GM08714 (cell line): ENCODE data around the gene MAGEB6.
"Not testable (repeated sequence)": the region's sequence is repeated elsewhere in the genome, so short reads cannot be mapped to it uniquely, and the experiment has no call there.

Experiments used
- H3K4me3 ChIP-seq: fragments of 200-500 bp; sonication (Bioruptor generic); 2 replicates; pipeline ENCODE4 v1.5.1; 2014; ENCODE audit warnings: mild to moderate bottlenecking, low read length, inconsistent platforms
- ZNF274 ChIP-seq: IDR thresholded peaks from 2 replicates; pipeline ENCODE4 v1.6.1; 2012; ENCODE audit warnings: mild to moderate bottlenecking, low read depth, low read length

The MAGEB6 gene

DNA sequence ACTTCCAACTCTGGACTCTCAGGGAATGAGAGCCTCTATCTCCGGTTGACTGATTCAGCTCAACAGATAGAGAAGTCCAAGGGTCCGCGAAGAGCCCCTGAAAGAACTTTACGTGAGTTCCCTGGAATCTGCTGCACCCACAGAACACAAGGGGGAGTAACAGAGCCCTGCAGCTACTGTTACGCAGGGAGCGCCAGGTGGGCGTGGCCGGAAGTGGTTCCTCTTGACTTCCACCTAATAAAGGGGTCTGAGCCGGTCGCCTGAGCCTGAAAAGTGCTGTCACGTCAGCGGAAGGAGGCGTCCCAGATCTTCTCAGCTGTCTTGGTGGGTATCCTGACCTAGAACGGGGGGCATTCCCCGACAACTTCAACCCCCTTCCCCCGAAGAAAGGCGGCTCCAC lies at the start of gene MAGEB6:
Gene MAGEB6, plus strand, starts transcription at position 237 of the 400 bp plus-strand sequence. CDS start 1,407 bp downstream, outside the sequence.
- no peak within 1 kb of the TSS for H3K4me3 ChIP-seq
- no peak for TF ChIP-seq ZNF274

- TF ChIP-seq ZNF274 = no peak
- no peak overlapping the region for H3K4me3 ChIP-seq
These were observed 46.2 kb upstream of the MAGEB6 start for GRCh38 chrX:26146024-26146423.

DNA sequence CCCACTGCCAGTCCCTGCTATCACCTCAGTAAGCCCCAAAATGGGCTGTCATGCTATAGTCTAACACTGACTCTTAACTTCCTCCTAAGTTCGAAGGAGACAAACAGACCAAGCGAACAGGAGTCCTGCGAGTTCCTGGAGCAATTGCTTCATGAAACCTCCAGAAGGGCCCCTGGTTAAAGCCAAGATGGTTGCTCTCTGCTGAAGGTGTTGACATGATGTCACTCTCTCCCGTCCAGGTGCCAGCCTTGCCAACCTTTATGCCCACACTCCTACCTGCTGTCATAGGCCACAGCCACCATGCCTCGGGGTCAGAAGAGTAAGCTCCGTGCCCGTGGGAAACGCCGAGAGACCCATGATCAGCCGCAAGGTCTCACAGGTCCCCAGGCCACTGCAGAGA lies 31.9 kb upstream of the MAGEB6 start, which contains the start of gene MAGEB6B:
Gene MAGEB6B, plus strand, starts transcription at position 301 of the 400 bp plus-strand sequence. Its CDS starts 0 bp downstream, at position 301.
- no peak for TF ChIP-seq ZNF274
- H3K4me3 ChIP-seq = no peak within 1 kb of the TSS

GRCh38 chrX:26203561-26203960 lies 11.3 kb downstream of the MAGEB6 start:
- TF ChIP-seq ZNF274 = no peak
- H3K4me3 ChIP-seq = no peak overlapping the region

DNA sequence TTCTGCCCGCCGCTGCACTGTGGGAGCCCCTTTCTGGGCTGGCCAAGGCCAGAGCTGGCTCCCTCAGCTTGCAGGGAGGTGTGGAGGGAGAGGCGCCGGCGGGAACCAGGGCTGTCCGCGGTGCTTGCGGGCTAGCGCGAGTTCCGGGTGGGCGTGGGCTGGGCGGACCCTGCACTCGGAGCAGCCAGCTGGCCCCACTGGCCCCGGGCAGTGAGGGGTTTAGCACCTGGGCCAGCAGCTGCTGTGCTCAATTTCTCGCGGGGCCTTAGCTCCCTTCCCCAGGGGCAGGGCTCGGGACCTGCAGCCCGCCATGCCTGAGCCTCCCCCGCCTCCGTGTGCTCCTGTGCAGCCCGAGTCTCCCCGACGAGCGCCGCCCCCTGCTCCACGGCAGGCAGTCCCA lies 12.5 kb downstream of the MAGEB6 start:
- not testable (repeated sequence) for H3K4me3 ChIP-seq

DNA sequence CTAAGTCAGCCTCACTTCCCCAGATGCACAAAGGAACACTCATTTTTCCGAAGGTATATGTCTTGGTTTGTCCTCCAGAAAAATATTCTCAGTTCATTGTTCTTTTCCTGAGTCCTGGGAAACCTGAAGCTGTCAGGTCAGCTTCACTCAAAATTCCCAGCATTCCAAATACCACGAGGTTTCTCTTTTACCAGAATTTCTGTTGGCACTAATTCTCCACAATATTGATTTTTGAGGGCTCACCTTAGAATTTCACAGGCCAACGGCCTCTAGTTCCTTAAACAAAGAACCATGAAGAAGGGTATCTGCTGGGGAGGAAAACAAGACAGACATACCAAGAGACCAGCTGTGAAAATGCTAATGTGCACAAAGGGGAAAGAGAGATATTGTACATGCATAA lies 15.8 kb downstream of the MAGEB6 start:
- no peak for TF ChIP-seq ZNF274
- H3K4me3 ChIP-seq = no peak overlapping the region

GRCh38 chrX:26215869-26216268 lies 23.6 kb downstream of the MAGEB6 start, which contains the start of gene MAGEB5:
Gene MAGEB5, plus strand, starts transcription at chrX:26216169. Its CDS starts 1,133 bp downstream, at chrX:26217302.
- H3K4me3 ChIP-seq = no peak within 1 kb of the TSS
- no peak for TF ChIP-seq ZNF274

DNA sequence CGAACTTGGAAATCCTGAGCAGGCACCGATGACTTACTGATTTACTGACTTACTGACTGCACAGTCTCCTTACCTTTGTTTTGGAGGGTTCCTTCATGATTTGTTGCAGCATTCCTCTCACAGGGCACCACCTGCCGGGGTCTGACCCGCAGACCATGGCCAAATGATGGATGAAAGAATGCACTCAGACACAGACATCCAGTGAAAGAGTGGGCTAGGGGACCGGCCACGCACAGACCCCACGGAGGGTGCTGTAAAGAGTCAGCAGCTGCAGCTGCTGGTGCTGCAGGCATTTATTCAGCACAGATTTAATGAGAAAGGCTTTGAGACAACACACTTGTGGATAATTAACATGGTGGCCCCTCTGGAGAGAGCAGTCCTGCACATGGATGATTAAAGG lies 27.1 kb downstream of the MAGEB6 start:
- TF ChIP-seq ZNF274 = no peak
- H3K4me3 ChIP-seq = no peak overlapping the region

DNA sequence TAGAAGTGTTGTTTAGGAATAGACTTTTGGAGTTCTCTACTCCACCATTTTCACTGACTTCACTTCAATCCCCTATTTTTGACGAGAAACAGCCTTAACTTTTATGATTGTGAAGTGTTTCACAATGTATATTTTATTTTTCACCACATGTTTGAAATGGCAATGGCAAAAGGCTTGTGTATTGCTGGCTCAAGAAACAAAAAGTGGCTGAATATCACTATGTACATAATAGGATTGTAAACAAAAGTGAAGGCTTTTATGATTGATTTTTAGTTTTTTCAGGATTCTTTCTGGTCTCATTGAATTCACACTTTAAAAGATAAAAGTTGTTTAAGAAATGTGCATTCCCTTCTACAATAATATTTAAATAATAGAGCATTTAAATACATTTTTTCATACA lies 41.9 kb downstream of the MAGEB6 start:
- TF ChIP-seq ZNF274 = no peak
- no peak overlapping the region for H3K4me3 ChIP-seq
